HG03575 (cell line): ENCODE data around the gene NEDD4L.

Experiments
- ATAC-seq: cut with Tn5 transposase; IDR thresholded peaks from one replicate; pipeline ENCODE4 v1.9.1; 2021; ENCODE audit not compliant: unreplicated experiment, insufficient number of reproducible peaks, low FRiP score; ENCODE audit errors: extremely low read depth

NEDD4L gene

GRCh38 chr18:58309610-58310239, 265.7 kb downstream of the NEDD4L start:
- ATAC-seq: no peak

- no peak for ATAC-seq
Measured at GRCh38 chr18:58310517-58310916, 266.5 kb downstream of the NEDD4L start.

GRCh38 chr18:58311390-58311789, 267.4 kb downstream of the NEDD4L start:
- ATAC-seq: no peak

DNA sequence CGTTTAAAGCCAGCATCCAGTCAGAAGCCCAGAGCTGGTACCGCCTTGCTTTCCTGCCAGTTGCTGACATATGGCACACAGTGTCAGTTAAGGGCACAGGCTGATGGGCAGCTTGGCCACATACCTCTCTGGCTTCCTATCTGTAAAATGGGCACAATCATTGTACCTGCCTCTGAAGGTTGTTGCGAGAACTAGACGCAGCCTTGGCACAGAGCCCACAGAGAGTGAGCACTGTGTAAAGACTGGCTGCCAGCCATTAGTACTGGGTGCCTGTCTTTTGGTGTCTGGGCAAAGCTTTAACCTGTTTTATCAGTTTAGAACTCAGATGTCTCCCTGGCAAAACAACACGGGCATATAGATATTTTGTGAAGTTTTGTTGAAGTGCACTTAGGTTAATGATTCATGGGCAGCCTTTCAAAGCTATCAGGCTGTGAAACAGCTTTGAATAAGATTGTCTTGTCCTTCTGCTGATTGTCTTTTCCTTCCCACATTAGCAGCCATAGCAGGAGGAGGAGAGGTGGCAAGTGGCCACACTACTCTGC, 269.5 kb downstream of the NEDD4L start:
- no peak for ATAC-seq

- no peak for ATAC-seq
Measured at GRCh38 chr18:58314284-58314683, 270.3 kb downstream of the NEDD4L start.

DNA sequence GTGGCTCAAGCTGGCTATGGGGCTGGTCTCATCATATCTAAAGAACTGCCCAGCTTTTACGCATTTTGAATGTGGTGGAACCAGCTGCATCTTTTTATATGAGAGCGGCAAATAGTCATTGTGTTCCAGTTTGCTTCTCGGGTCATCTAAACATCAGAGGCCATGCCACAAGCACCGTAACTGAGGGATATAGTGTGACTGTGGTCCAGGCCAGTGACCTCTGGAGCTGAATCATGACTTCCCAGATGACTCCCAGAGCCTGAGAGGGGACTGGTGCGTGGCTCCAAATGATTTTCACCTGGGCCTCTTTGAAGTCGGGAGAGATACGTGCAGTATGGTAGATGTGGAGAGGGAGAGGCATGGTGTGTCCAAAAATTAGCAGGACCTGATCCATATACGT, 271.0 kb downstream of the NEDD4L start:
- ATAC-seq: no peak

DNA sequence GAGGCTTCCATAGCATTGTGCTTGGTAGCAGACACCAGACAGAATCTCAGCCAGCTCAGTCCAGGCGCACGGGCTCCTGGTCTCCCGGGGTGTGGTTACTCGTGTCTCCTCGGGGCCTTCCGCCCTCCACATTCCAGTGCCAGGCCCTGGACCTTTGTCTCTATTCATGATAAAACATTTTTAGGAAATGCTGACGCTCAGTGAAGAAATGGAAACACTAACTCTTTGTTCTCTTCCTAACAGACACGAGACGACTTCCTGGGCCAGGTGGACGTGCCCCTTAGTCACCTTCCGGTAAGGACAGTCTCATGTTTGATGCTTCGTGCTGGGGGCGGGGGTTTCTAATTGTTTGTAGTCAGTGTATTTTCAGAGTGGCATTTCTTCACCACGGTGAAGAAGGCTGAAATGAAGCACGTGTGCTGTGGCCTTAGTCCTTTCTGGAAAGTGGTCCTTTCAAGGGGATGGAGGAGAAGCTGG, 271.8 kb downstream of the NEDD4L start:
- ATAC-seq: no peak

DNA sequence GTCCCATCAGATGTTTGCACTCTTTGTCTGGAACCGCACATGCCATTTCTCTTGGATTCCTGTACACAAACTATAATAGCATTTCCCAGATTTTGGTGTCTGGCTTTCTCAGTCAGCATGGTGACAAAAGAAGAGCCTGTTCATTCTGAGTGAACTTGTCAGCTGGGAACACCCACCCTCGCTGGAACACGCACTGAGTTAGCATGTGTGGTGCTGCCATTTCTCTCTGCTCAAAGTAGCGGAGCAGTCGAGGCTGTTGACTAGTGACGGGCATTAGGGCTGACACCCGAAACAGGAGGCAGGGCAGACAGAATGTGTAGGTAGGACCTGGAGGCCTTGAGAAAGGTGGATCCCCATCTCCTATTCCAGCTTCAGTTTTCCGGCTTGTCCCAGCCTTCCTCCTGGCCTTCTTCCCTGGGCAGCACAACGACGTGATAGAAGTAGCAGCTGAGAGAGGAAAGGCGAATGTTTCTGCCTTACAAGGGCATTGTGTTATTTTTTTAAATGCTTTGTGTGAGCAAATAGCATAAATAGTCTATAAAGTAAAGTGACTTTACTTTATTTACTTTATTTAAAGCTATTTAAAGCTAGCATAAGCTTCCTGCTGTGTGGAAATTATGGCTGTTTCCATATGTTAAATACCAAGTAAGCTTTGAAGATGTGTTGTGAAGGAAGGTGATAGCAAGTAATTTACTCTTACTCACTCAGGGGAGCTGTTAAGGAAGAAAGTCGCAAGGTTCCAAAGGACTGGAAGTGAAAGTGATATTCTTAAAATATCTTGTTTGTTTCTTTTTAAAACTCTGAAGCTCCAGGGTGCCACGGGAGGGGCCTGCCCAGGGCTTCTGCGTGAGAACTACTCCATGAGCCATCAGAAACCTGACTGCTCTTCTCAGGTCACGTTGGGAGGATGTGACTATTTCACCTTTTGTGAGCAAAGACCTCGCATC, 272.6 kb downstream of the NEDD4L start:
- no peak for ATAC-seq

DNA sequence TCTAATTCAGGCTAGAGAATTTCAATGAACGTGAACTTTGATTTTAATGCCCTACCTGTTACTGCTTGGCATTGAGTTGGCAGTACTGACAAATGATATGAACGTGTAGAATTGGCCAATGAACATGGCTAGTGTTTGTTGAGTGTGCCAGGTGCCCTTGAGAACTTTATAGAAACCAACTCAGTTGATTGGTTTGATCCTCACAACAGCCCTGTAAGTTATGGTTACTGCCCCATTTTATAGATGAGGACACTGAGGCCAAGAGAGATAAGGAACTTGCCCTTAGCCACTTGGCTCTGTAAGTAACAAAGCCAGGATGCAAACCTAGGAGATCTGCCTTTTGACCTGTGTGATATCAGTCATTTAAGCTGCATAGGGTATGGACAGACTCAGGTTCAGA, 275.7 kb downstream of the NEDD4L start:
- no peak for ATAC-seq

GRCh38 chr18:58320907-58321561, 277.0 kb downstream of the NEDD4L start:
- no peak for ATAC-seq

DNA sequence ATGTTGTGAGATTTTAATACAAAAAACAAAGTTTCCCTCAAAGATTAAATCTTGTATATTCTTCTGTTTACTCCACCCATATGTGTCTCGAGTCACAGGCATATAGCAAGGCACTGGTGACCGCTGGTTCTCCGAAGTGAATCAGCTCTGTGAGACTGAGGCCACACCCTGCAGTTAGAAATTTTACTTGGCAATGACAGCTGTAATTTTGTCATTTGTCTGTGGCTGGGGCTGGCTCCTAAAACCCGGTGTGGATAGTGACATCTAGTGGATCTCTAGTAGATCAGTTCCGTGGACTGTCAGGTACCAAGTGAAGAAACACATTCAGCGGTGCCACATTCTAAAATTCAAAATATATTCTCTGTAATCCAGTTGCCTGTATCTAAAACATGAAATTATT, 278.0 kb downstream of the NEDD4L start:
- ATAC-seq: no peak

DNA sequence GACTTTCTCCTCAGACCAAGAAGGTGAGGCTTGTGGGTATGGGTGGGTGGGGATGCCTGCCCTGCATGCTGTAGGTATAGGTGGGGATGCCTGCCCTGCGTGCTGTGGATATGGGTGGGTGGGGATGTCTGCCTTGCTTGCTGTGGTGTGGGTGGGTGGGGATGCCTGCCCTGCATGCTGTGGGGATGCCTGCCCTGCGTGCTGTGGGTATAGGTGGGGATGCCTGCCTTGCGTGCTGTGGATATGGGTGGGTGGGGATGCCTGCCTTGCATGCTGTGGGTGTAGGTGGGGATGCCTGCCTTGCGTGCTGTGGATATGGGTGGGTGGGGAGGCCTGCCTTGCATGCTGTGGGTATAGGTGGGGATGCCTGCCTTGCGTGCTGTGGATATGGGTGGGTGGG, 278.4 kb downstream of the NEDD4L start:
- no peak for ATAC-seq

- no peak for ATAC-seq
Measured at GRCh38 chr18:58323866-58324762, 280.1 kb downstream of the NEDD4L start.

DNA sequence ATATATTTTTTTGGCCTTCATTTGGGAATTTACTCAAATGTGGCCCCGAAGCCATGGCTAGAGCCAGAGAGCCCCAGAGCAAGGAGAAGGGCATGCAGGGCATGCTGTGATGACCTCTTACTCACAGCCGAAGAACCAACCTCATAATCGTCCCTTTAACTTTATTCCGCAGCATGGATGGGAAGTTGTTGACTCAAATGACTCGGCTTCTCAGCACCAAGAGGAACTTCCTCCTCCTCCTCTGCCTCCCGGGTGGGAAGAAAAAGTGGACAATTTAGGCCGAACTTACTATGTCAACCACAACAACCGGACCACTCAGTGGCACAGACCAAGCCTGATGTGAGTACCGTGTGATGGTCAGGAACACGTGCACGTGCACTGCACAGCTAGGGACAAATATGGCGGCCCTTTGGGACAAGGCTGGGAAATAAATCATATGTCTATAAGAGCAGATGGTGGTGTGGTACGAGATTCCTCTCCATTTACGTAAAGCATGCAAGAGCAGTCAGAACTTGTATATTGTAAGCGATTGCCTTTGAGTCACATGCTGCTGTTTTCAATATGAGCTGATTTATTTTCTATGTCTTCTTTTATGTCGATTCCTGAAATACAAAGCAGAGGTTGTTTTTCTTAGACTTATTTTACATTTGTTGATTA, 280.9 kb downstream of the NEDD4L start:
- no peak for ATAC-seq

DNA sequence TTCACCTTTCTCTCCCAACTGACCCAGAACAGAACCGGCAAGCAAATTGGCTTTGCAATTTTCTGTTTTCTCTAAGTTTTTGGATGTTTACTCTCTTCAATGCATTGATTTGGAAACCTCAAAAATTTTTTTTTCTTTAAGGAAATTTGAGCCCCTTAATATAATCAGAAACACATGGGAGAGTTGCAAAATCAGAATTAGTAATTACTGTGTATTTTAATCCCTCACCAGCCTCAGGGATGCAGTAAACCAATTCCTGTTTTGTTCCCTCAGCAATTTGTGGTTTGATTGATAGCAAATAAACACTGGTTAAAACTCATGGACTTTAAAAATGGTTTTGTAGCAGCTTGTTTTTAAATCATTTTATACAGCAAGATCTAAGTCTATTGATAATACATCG, 281.5 kb downstream of the NEDD4L start:
- ATAC-seq: no peak

GRCh38 chr18:58334061-58334460, 290.0 kb downstream of the NEDD4L start:
- ATAC-seq: no peak

DNA sequence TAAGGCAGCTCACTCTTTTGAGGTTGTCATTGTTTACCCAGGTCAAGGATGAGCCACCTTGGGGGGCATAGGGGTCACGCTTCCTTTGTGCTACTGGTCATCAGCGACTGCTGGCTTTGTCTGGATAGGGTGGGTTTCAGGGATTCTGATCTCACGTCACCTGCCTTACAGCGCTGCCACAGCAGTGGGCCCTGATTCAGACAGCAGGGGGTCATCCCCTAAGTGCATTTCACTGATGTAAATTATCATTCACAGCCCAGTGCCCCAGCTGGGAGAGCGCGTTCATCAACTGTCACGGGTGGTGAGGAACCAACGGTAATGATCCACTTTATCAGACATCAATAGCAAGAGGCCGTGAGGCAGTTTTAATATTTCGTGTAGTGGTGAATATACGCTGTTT, 291.2 kb downstream of the NEDD4L start:
- no peak for ATAC-seq

GRCh38 chr18:58335821-58336220, 291.8 kb downstream of the NEDD4L start:
- no peak for ATAC-seq
